Activated CD8-positive, alpha-beta memory T cell treated with anti-CD3 and anti-CD28 coated beads for 1 hour (primary cell): ENCODE results near the gene SWAP70.
"Not testable (repeated sequence)": the region's sequence is repeated elsewhere in the genome, so short reads cannot be mapped to it uniquely, and the experiment has no call there.

Experiments used
- DNase-seq, 2 donors: peaks; one replicate each; pipeline ENCODE4 v3.0.0-alpha.2; 2020; ENCODE audit warnings: low read depth in 1 of 2; ENCODE audit errors: extremely low read depth in 1 of 2

The SWAP70 gene

GRCh38 chr11:9689721-9690120 lies 25.8 kb downstream of the SWAP70 start:
- DNase-seq = no peak

GRCh38 chr11:9691865-9692264 lies 28.0 kb downstream of the SWAP70 start:
- no peak for DNase-seq

GRCh38 chr11:9692691-9693090 lies 28.8 kb downstream of the SWAP70 start:
- DNase-seq = no peak

GRCh38 chr11:9693801-9694553 lies 30.1 kb downstream of the SWAP70 start:
- no peak for DNase-seq

- DNase-seq = not testable (repeated sequence)
These were observed 31.4 kb downstream of the SWAP70 start for GRCh38 chr11:9695228-9695627.

GRCh38 chr11:9697766-9698165 lies 33.9 kb downstream of the SWAP70 start:
- DNase-seq = no peak

- no peak for DNase-seq
These were observed 36.4 kb downstream of the SWAP70 start for GRCh38 chr11:9700105-9700801.

GRCh38 chr11:9701799-9702198 lies 37.9 kb downstream of the SWAP70 start:
- DNase-seq = no peak

- no peak for DNase-seq
These were observed 39.4 kb downstream of the SWAP70 start for GRCh38 chr11:9703280-9703679.

GRCh38 chr11:9704037-9704436 lies 40.2 kb downstream of the SWAP70 start:
- no peak for DNase-seq

GRCh38 chr11:9704620-9705019 lies 40.7 kb downstream of the SWAP70 start:
- DNase-seq = no peak

GRCh38 chr11:9705361-9705760 lies 41.5 kb downstream of the SWAP70 start:
- not testable (repeated sequence) for DNase-seq

GRCh38 chr11:9708544-9708943 lies 44.7 kb downstream of the SWAP70 start:
- DNase-seq = no peak

GRCh38 chr11:9710223-9710622 lies 46.3 kb downstream of the SWAP70 start:
- DNase-seq = no peak

GRCh38 chr11:9710852-9711251 lies 47.0 kb downstream of the SWAP70 start:
- DNase-seq = no peak

GRCh38 chr11:9711454-9712307 lies 47.8 kb downstream of the SWAP70 start:
- DNase-seq = no peak

GRCh38 chr11:9714272-9714940 lies 50.5 kb downstream of the SWAP70 start:
- no peak for DNase-seq

GRCh38 chr11:9716275-9717039 lies 52.6 kb downstream of the SWAP70 start:
- DNase-seq = no peak

- DNase-seq = no peak
These were observed 53.1 kb downstream of the SWAP70 start for GRCh38 chr11:9717040-9717357.

- no peak for DNase-seq
These were observed 53.8 kb downstream of the SWAP70 start for GRCh38 chr11:9717719-9718118.
